NCI-H2081 (cell line): ENCODE results near the gene FGR.
"Not testable (repeated sequence)": the region's sequence is repeated elsewhere in the genome, so short reads cannot be mapped to it uniquely, and the experiment has no call there.

Experiments
- DNase-seq, 2 experiments: peaks; one replicate each; lab custom pipeline; 2025; lab: John Stamatoyannopoulos, UW

FGR gene

GRCh38 chr1:27634985-27635367 is at the start of gene FGR:
FGR (minus strand) TSS chr1:27635185; CDS start chr1:27623916, 11,269 bp downstream.
- no peak for DNase-seq

- no peak for DNase-seq
These were observed 49.2 kb upstream of the FGR start for GRCh38 chr1:27684176-27684575.

- DNase-seq, result no peak
These were observed 47.5 kb upstream of the FGR start for GRCh38 chr1:27682351-27682944.

GRCh38 chr1:27681580-27681979 is 46.6 kb upstream of the FGR start:
- not testable (repeated sequence) for DNase-seq

DNA sequence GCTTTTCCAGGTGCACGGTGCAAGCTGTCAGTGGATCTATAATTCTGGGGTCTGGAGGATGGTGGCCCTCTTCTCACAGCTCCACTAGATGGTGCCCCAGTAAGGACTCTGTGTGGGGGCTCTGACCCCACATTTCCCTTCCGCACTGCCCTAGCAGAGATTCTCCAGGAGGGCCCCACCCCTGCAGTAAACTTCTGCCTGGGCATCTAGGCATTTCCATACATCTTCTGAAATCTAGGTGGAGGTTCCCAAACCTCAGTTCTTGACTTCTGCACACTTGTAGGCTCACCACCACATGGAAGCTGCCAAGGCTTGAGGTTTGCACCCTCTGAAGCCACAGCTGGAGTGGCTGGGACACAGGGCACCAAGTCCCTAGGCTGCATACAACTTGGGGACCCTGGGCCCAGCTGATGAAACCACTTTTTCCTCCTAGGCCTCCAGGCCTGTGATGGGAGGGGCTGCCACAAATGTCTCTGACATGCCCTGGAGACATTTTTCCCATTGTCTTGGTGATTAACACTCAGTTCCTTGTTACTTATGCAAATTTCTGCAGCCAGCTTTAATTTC is 45.3 kb upstream of the FGR start:
- not testable (repeated sequence) for DNase-seq

GRCh38 chr1:27678747-27679146 is 43.8 kb upstream of the FGR start:
- DNase-seq, result no peak

DNA sequence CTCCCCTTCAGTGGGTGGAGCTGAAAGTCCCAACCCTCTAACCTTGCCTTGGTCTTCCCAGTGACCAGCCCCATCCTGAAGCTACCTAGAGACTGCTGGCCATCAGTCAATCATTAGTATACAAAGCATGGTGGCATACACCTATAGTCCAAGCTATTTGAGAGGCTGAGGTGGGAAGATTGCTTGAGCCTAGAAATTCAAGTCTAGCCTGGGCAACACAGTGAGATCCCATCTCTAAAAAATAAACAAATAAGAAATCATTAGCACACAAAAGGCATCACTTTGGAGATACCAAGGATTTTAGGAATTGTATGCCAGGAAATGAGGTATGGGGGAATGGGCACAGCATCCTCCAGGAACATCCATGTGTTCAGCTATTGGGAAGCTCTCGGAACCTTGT is 41.4 kb upstream of the FGR start:
- DNase-seq, result no peak

GRCh38 chr1:27672750-27673112 is 37.7 kb upstream of the FGR start:
- DNase-seq, result no peak

GRCh38 chr1:27671964-27672749 is 37.2 kb upstream of the FGR start, which contains the start of gene IFI6:
IFI6 (minus strand) TSS chr1:27672192; CDS start chr1:27669314, 2,878 bp downstream.
- peak; percentile 66 to 87 for DNase-seq

DNA sequence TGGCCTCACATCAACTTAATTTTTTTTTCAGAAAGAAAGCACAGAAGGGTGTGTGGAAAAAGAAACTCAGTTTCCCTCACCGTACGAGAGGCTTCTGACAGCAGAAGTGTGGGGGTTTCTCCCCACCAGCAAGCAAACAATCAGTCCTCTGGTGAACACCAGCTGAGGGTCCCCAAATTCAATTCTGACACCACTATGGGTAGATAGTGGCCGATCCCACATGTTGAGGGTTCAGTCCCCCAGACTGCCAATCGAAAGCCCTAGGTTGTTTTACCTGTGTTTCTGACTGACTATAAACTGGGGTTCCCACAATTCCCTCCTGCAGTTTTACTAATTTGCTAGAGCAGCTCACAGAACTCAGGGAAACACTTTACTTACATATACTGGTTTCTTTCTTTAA is 34.9 kb upstream of the FGR start:
- DNase-seq, result no peak

GRCh38 chr1:27668808-27669723 is 34.1 kb upstream of the FGR start:
- peak; percentile 40 to 57 for DNase-seq

- DNase-seq, result no peak
These were observed 33.3 kb upstream of the FGR start for GRCh38 chr1:27668121-27668807.

- no peak for DNase-seq
These were observed 31.8 kb upstream of the FGR start for GRCh38 chr1:27666791-27667254.

- no peak for DNase-seq
These were observed 31.3 kb upstream of the FGR start for GRCh38 chr1:27666294-27666693.

- no peak for DNase-seq
These were observed 30.1 kb upstream of the FGR start for GRCh38 chr1:27665016-27665651.

DNA sequence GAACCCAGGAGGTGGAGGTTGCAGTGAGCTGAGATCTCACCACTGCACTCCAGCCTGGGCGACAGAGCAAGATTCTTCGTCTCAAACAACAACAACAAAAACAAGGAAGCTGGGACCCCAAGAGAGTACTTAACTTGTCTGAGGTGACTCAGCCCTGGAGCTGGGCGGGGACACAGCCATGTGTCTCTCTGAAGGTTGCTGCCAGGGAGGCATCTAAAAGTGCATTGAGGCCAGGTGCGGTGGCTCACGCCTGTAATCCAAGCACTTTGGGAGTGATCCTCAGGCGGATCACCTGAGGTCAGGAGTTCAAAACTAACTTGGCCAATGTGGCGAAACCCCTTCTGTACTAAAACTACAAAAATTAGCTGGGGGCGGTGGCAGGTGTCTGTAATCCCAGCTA is 29.3 kb upstream of the FGR start:
- no peak for DNase-seq

DNA sequence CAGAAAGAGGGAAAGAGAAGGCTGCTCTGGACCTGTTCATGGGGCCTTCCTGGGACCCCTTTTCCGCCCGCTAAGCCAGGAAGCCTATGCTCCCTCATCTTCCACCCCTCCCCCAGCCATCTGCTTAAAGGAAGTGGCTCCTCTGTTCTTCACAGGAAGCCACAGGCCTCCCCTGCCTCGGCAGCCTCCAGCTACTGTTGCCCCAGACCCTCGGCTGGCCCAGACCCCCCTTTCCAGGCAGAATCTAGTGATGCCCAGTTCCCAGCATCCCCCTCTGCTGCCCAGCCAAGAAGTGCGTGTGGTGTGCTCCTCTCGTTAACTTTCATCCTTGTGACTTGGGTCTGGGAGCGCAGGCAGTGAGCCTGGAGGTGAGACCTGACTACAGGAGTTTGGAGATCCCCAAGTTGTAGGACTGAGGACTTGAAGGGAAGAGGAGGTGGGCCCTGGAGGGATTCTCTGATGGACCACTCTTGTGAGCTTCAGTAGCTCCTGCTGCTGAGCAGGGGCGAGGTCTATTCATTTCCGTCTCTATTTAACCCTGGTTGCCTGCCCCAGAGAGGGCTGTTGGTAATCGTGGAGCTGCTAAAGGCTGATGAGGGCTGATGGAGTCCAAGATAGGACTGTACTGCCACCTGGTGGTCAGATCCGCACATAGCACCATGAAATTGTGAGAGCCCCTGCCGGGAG is 27.9 kb upstream of the FGR start:
- DNase-seq, result peak; percentile 42 to 72

GRCh38 chr1:27662261-27662660 is 27.3 kb upstream of the FGR start:
- DNase-seq, result no peak

DNA sequence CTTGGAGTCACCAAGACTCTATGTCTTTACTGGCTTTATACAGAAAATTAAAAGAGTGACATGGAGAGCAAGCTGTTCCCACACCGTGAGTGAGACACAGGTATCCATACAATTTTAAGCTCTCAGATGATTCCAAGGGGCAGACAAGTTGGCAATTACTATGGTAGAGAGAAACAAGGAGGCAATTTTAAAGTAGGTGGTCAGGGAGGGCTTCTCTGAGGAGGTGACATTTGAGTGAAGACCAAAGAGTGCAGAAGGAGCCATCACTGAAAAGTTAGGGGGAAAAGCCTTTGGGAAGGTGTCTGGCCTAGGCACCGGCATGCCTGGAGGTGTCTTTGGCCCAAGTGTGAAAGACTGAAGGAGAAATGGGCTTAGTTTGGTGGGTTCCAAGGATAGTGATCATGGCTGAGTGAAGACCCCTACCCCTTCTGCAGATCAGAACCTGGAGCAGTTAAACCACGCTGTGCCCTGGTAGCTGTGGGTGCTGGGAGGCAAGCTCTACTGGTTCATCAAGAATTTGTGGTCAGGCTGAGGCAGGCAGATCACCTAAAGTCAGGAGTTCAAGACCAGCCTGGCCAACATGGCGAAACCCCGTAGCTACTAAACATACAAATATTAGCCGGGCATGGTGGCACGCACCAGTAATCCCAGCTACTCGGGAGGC is 26.6 kb upstream of the FGR start:
- no peak for DNase-seq

DNA sequence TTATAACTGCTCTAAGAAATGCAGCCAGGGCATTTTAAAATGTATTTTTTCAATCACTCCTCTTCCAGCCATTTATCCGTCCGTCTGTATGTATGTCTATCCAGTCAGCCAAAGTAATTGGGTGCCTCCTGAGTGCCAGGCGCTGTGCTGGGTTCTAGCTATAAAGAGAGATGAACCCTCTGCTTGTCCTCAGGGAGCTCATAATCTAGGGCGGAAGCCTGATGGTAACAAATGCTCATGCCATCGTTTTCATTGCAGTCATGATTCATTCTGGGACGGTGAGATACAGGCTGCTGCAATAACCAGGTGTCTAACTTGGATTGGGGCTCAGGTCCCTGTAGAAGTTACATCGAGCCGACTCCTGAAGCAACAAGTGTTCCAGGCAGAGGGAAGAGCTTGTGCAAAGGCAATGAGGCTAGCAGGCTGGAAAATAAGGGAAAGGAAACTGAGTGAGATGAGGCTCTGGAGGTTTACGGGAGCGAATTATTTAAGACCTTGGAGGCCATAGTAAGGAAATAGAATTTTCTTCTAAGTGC is 25.4 kb upstream of the FGR start:
- no peak for DNase-seq
